GM23338 (cell line): ENCODE results near the gene IL20RB. TPM values are rescaled to one million over a fixed set of nuclear protein-coding genes. Genes with fewer than 3 reads are reported as not detected.
"Not testable (repeated sequence)": the region's sequence is repeated elsewhere in the genome, so short reads cannot be mapped to it uniquely, and the experiment has no call there.

Experiments
- ATAC-seq: fragments of 200-7000 bp; cut with Tn5 transposase; 3 replicates; pipeline ENCODE4 v1.9.1; 2020
- DNase-seq: peaks from one replicate; pipeline ENCODE4 v3.0.0-alpha.2; 2015; ENCODE audit warnings: low spot score
- H2AFZ ChIP-seq: fragments of 200-600 bp; sonication (generic); 2 replicates; pipeline ENCODE4 v1.8.0; 2016; ENCODE audit warnings: antibody characterized with exemption, mild to moderate bottlenecking, moderate library complexity
- H3F3A ChIP-seq: fragments of 200-600 bp; sonication (generic); replicated peaks from 2 replicates; pipeline ENCODE4 v1.8.0; 2017; ENCODE audit warnings: antibody characterized with exemption, mixed run types, low read depth
- H3K27ac ChIP-seq: fragments of 200-600 bp; sonication (generic); 2 replicates; pipeline ENCODE4 v1.6.1; 2016; ENCODE audit warnings: low read depth
- H3K27me3 ChIP-seq: fragments of 200-600 bp; sonication (generic); 2 replicates; pipeline ENCODE4 v1.8.0; 2016; ENCODE audit warnings: mild to moderate bottlenecking, mixed run types, moderate library complexity; ENCODE audit not compliant: insufficient read depth
- H3K36me3 ChIP-seq: fragments of 200-600 bp; sonication (generic); 2 replicates; pipeline ENCODE4 v1.8.0; 2016; ENCODE audit warnings: mild to moderate bottlenecking; ENCODE audit not compliant: insufficient read depth
- H3K4me1 ChIP-seq: fragments of 200-600 bp; sonication (generic); 2 replicates; pipeline ENCODE4 v1.8.0; 2016; ENCODE audit warnings: mild to moderate bottlenecking, moderate library complexity; ENCODE audit not compliant: insufficient read depth
- H3K4me2 ChIP-seq: fragments of 200-600 bp; sonication (generic); 2 replicates; pipeline ENCODE4 v1.7.1; 2017; ENCODE audit warnings: mixed run types
- H3K4me3 ChIP-seq: fragments of 200-600 bp; sonication (generic); 2 replicates; pipeline ENCODE4 v1.6.1; 2016; ENCODE audit warnings: mixed run types
- H3K79me2 ChIP-seq: fragments of 200-600 bp; sonication (generic); replicated peaks from 2 replicates; pipeline ENCODE4 v1.8.0; 2017; ENCODE audit warnings: mild to moderate bottlenecking; ENCODE audit not compliant: insufficient read depth
- H3K9me2 ChIP-seq: fragments of 200-600 bp; sonication (generic); 2 replicates; pipeline ENCODE4 v1.8.0; 2017; ENCODE audit not compliant: insufficient read depth
- H4K20me1 ChIP-seq: fragments of 200-600 bp; sonication (generic); replicated peaks from 2 replicates; pipeline ENCODE4 v1.8.0; 2017; ENCODE audit warnings: mild to moderate bottlenecking; ENCODE audit not compliant: insufficient read depth
- H3K27ac Mint-ChIP-seq: 2 replicates; pipeline ENCODE4 v1.8.0; 2020; ENCODE audit warnings: inconsistent platforms, mild to moderate bottlenecking, moderate library complexity, mixed read lengths
- H3K27me3 Mint-ChIP-seq: 3 replicates; pipeline ENCODE4 v1.8.0; 2022; ENCODE audit warnings: low read depth, mild to moderate bottlenecking, moderate library complexity, mixed read lengths, inconsistent platforms; ENCODE audit not compliant: insufficient read depth, poor library complexity
- H3K36me3 Mint-ChIP-seq: 3 replicates; pipeline ENCODE4 v1.8.0; 2021; ENCODE audit warnings: low read depth, mild to moderate bottlenecking, inconsistent platforms, moderate library complexity, mixed read lengths
- H3K4me1 Mint-ChIP-seq: 3 replicates; pipeline ENCODE4 v1.8.0; 2020; ENCODE audit warnings: mild to moderate bottlenecking, inconsistent platforms, mixed read lengths
- H3K4me3 Mint-ChIP-seq: 3 replicates; pipeline ENCODE4 v1.8.0; 2021; ENCODE audit warnings: moderate library complexity, mild to moderate bottlenecking, inconsistent platforms, mixed read lengths
- H3K9me3 Mint-ChIP-seq: 3 replicates; pipeline ENCODE4 v1.8.0; 2020; ENCODE audit warnings: moderate library complexity, mild to moderate bottlenecking, inconsistent platforms, mixed read lengths
- CREB1 ChIP-seq: fragments of 250-450 bp; sonication (Bioruptor Pico); IDR thresholded peaks from 2 replicates; pipeline ENCODE4 v1.5.0; 2020; ENCODE audit warnings: low read depth, mild to moderate bottlenecking, moderate library complexity
- CTCF ChIP-seq, 2 experiments: fragments of 200-600 bp in 1 of 2; sonication (generic) in 1 of 2; conservative IDR thresholded peaks; 2 replicates each; pipeline versions ENCODE4 v1.5.1 to v1.6.1; 2016 to 2017; ENCODE audit warnings: antibody characterized with exemption in 2 of 2, low read depth in 2 of 2, mild to moderate bottlenecking in 2 of 2, moderate library complexity in 1 of 2
- ETS1 ChIP-seq: IDR thresholded peaks from 2 replicates; pipeline ENCODE4 v1.6.1; 2016; ENCODE audit warnings: antibody characterized with exemption
- EZH2 ChIP-seq: fragments of 200-600 bp; sonication (generic); IDR thresholded peaks from one replicate; pipeline ENCODE4 v1.8.0; 2017; ENCODE audit warnings: antibody characterized with exemption, mild to moderate bottlenecking, low read depth; ENCODE audit not compliant: unreplicated experiment
- JUNB ChIP-seq: IDR thresholded peaks from one replicate; pipeline ENCODE4 v1.6.1; 2016; ENCODE audit warnings: antibody characterized with exemption; ENCODE audit not compliant: unreplicated experiment
- NANOG ChIP-seq: IDR thresholded peaks from 2 replicates; pipeline ENCODE4 v1.6.1; 2016; ENCODE audit warnings: antibody characterized with exemption, borderline replicate concordance
- STAT1 ChIP-seq: IDR thresholded peaks from one replicate; pipeline ENCODE4 v1.6.1; 2016; ENCODE audit warnings: antibody characterized with exemption; ENCODE audit not compliant: unreplicated experiment
- ZNF114 ChIP-seq: fragments of 250-450 bp; sonication (Bioruptor Pico); IDR thresholded peaks from 2 replicates; pipeline ENCODE4 v1.5.0; 2020; ENCODE audit warnings: mild to moderate bottlenecking, moderate library complexity
- ZNF331 ChIP-seq: fragments of 250-450 bp; sonication (Bioruptor Pico); IDR thresholded peaks from 2 replicates; pipeline ENCODE4 v1.5.0; 2020; ENCODE audit warnings: low read depth, mild to moderate bottlenecking, moderate library complexity
- ZNF462 ChIP-seq: fragments of 250-450 bp; sonication (Bioruptor Pico); IDR thresholded peaks from 2 replicates; pipeline ENCODE4 v1.5.0; 2020; ENCODE audit warnings: mild to moderate bottlenecking, moderate library complexity
- polyA plus RNA-seq: library from polyadenylated mRNA; unstranded; fragments of >200 nt; fragmentation: Nextera tagmentation; extraction: Ambion mirVana; gene quantifications from 2 replicates; pipeline ENCODE4 v1.2.1, GENCODE V29; 2016
- total RNA-seq: library from RNA; depleted of rRNA; stranded (reverse); fragments of >200 nt; shearing (Covaris generic); gene quantifications from 2 replicates; pipeline ENCODE4 v1.2.3, GENCODE V29; 2014

Gene IL20RB
- total and polyA plus RNA-seq, 2 experiments from 2014 or later, result 1.7 to 4.6 TPM

GRCh38 chr3:137007376-137007775 lies 49.6 kb downstream of the IL20RB start:
- not testable (repeated sequence) for H3K9me2 ChIP-seq, ATAC-seq, H3K4me3 ChIP-seq, H3K36me3 Mint-ChIP-seq, H3K9me3 Mint-ChIP-seq, H3K4me1 ChIP-seq, H3K4me1 Mint-ChIP-seq, H4K20me1 ChIP-seq, H3K27me3 Mint-ChIP-seq, H3K27ac ChIP-seq, H3K27me3 ChIP-seq, H3K27ac Mint-ChIP-seq, H3K4me2 ChIP-seq, H3K4me3 Mint-ChIP-seq, H2AFZ ChIP-seq, DNase-seq, H3K36me3 ChIP-seq, H3K79me2 ChIP-seq, H3F3A ChIP-seq

- no peaks in the 10 kb centered on the region for H3K79me2 ChIP-seq
- no peaks in the 10 kb centered on the region for H3K9me2 ChIP-seq
- no peaks in the 10 kb centered on the region for H3K36me3 Mint-ChIP-seq
- H3K4me3 Mint-ChIP-seq, result no peak overlapping the region
- H4K20me1 ChIP-seq, result no peaks in the 10 kb centered on the region
- no peaks in the 10 kb centered on the region for H3K9me3 Mint-ChIP-seq
- peaks cover 3% of the 10 kb centered on the region; the same call in 2 of the 3 replicates for H3K4me1 Mint-ChIP-seq
- DNase-seq, result no peak
- H3K27ac Mint-ChIP-seq, result no peak overlapping the region
- no peak overlapping the region for H3K4me2 ChIP-seq
- ATAC-seq, result no peak
- no peak overlapping the region for H3K4me3 ChIP-seq
- H3K27me3 ChIP-seq, result no peaks in the 10 kb centered on the region
- no peaks in the 10 kb centered on the region for H3K36me3 ChIP-seq
- H3K27ac ChIP-seq, result no peak overlapping the region
- no peaks in the 10 kb centered on the region for H3F3A ChIP-seq
- H3K27me3 Mint-ChIP-seq, result peaks cover 4% of the 10 kb centered on the region
- H3K4me1 ChIP-seq, result no peaks in the 10 kb centered on the region
- H2AFZ ChIP-seq, result no peak overlapping the region
- no peak for TF ChIP-seq ZNF114
- no peak for TF ChIP-seq JUNB
- no peak for TF ChIP-seq CREB1 (CRISPR knock-in tag)
- TF ChIP-seq NANOG, result no peak
- no peak for TF ChIP-seq STAT1
- TF ChIP-seq CTCF (conservative IDR thresholded peaks at IDR 0.05; ENCODE audit: low read depth in 2 of 2), result no peak
- no peak for TF ChIP-seq ZNF331
- no peak for TF ChIP-seq EZH2
- no peak for TF ChIP-seq ETS1
- no peak for TF ChIP-seq ZNF462 (CRISPR knock-in tag)
These were observed 50.3 kb downstream of the IL20RB start for GRCh38 chr3:137008131-137008530.
